ENCODE data around the gene MAPK13.

Gene MAPK13

GRCh38 chr6:36149476-36149875 lies 19.2 kb downstream of the MAPK13 start:
- DNase-seq (ENCODE audit: low spot score) = no peak

- DNase-seq (ENCODE audit: low spot score) = no peak
These were observed 20.0 kb downstream of the MAPK13 start for GRCh38 chr6:36150283-36150682.

- no peak for DNase-seq (ENCODE audit: low spot score)
These were observed 24.0 kb downstream of the MAPK13 start for GRCh38 chr6:36154286-36154685.

GRCh38 chr6:36155662-36156061 lies 25.3 kb downstream of the MAPK13 start:
- no peak for DNase-seq (ENCODE audit: low spot score)

- DNase-seq (ENCODE audit: low spot score) = no peak
These were observed 29.9 kb downstream of the MAPK13 start for GRCh38 chr6:36160147-36160760.

GRCh38 chr6:36169023-36170007 lies 39.0 kb downstream of the MAPK13 start:
- no peak for DNase-seq (ENCODE audit: low spot score)

- no peak for DNase-seq (ENCODE audit: low spot score)
These were observed 40.4 kb downstream of the MAPK13 start for GRCh38 chr6:36170704-36171103.

- DNase-seq (ENCODE audit: low spot score) = no peak
These were observed 41.3 kb downstream of the MAPK13 start for GRCh38 chr6:36171573-36171972.

DNA sequence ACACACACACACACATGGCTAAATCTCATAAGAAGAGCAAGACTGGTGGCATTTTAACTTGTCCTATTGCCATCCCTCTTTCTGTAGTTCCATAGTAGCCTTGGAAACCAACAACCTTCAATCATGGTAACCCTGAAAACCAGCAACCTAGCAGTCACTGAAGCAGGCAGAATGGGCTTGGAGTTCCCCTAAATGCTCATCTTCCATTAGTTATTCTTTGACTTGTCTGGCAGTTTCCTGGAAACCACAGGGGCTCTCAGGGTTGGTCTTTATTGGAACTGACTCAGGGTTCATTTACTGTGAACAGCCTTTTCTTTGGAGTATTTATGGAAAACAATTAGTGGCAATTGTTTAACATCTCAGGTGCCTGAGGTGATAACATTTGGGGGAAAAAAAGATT lies 46.9 kb downstream of the MAPK13 start:
- DNase-seq (ENCODE audit: low spot score) = no peak

DNA sequence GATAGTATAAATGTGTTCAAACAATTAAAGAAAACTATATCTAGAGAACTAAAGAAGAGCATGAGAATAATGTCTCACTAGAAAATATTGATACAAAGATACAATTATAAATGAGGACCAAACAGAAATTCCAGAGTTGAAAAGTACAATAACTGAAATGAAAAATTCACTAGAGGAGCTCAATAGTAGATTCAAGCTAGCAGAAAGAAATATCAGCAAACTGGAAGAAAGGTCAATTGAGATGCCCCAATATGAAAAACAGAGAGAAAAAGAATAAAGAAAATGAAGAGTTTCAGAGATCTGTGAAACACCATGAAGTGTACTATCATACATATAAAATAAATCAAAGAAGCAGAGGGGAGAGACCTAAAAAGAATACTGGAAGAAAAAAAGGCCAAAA lies 48.2 kb downstream of the MAPK13 start:
- no peak for DNase-seq (ENCODE audit: low spot score)

DNA sequence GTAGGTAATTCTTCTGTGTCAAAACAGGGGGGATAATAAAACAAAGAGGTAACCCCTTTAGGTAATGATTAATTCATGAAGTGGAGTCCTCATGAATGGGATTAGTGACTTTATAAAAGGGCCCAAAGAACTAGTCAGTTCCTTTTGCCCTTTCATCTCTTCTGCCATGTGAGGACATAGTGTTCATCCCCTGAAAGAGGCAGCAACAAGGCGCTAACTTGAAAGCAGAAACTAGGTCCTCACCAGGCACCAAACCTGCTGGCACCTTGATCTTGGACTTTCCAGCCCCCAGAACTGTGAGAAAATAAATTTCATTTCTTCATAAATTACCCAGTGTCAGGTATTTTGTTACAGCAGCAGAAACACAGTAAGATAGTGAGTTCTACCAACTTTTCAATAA lies 49.8 kb downstream of the MAPK13 start:
- DNase-seq (ENCODE audit: low spot score) = no peak

- DNase-seq (ENCODE audit: low spot score) = no peak
These were observed 54.0 kb downstream of the MAPK13 start for GRCh38 chr6:36184311-36184710.

- DNase-seq (ENCODE audit: low spot score) = no peak
These were observed 55.9 kb downstream of the MAPK13 start for GRCh38 chr6:36186199-36186598.

DNA sequence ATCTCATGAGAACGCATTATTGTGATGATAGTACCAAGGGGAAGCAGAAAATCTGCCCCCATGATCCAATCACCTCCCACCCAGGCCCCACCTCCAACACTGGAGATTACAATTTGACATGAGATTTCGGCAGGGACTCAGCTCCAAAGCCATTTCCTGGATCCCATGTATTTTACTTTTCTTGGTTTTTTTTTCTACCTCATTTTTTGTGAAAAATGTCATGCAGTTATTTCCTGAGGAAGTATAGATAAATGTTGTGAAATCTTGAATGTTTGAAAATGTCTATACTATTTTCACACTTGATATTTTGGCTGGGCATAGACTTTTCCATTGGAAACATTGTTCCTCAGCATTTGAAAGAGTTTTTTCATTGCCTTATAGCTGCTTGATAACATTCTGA lies 57.1 kb downstream of the MAPK13 start:
- DNase-seq (ENCODE audit: low spot score) = no peak
